ENCODE data around the gene INPP5E.

The INPP5E gene

GRCh38 chr9:136387217-136387616 is 52.4 kb downstream of the INPP5E start (continued):
- TF ChIP-seq ZSCAN18 (tag by site-specific recombination; IDR thresholded peaks at IDR 0.05), result no peak

GRCh38 chr9:136386018-136386417 is 53.6 kb downstream of the INPP5E start:
- POLR2A ChIA-PET, result interaction anchor here (0.6 to 2.5 kb wide), 5 partner anchors 13 to 72 kb away, joined by 3 to 16 read pairs (median 4); partner anchors contain the start of gene DNLZ
- Histone ChIP-seq H3K4me1 (ENCODE audit: control insufficient read depth, insufficient read depth, low read length) (no peaks in the 10 kb centered on the region), H3K27ac (ENCODE audit: extremely low read depth, low read depth, low read length) (no peak overlapping the region), H3K36me3 (ENCODE audit: control insufficient read depth in 2 of 2, insufficient read depth in 1 of 2, low read length in 2 of 2) (peaks cover 16 to 92% of the 10 kb centered on the region in 2 experiments), H3K4me3 (ENCODE audit: low read depth, low read length) (no peak overlapping the region), H3K9me3 (ENCODE audit: control insufficient read depth, insufficient read depth, low read depth, low read length) (no peaks in the 10 kb centered on the region)
- no peak for TF ChIP-seq ZNF2 (tag by site-specific recombination; IDR thresholded peaks at IDR 0.05)
- no peak for TF ChIP-seq ZBTB10 (tag by site-specific recombination; IDR thresholded peaks at IDR 0.05)
- TF ChIP-seq ZNF600 (tag by site-specific recombination; IDR thresholded peaks at IDR 0.05), result no peak
- TF ChIP-seq AEBP2 (tag by site-specific recombination; IDR thresholded peaks at IDR 0.05; ENCODE audit: borderline replicate concordance), result no peak
- TF ChIP-seq ZBTB26 (tag by site-specific recombination; optimal IDR thresholded peaks at IDR 0.05), result no peak
- TF ChIP-seq ZNF248 (tag by site-specific recombination; IDR thresholded peaks at IDR 0.05), result no peak
- TF ChIP-seq ZNF585B (tag by site-specific recombination; IDR thresholded peaks at IDR 0.05), result no peak
- TF ChIP-seq ZNF335 (tag by site-specific recombination; conservative IDR thresholded peaks at IDR 0.05), result no peak
- TF ChIP-seq ZNF513 (tag by site-specific recombination; IDR thresholded peaks at IDR 0.05), result no peak
- no peak for TF ChIP-seq WT1 (tag by site-specific recombination; IDR thresholded peaks at IDR 0.05)
- TF ChIP-seq ZSCAN30 (tag by site-specific recombination; IDR thresholded peaks at IDR 0.05), result no peak
- no peak for TF ChIP-seq ZSCAN18 (tag by site-specific recombination; IDR thresholded peaks at IDR 0.05)
- TF ChIP-seq ZBTB17 (tag by site-specific recombination; IDR thresholded peaks at IDR 0.05), result no peak
- no peak for TF ChIP-seq ZNF521 (tag by site-specific recombination; IDR thresholded peaks at IDR 0.05)
- TF ChIP-seq KLF1 (tag by site-specific recombination; IDR thresholded peaks at IDR 0.05), result no peak
- TF ChIP-seq ZBTB1 (tag by site-specific recombination; IDR thresholded peaks at IDR 0.05), result no peak
- TF ChIP-seq ZNF37A (tag by site-specific recombination; IDR thresholded peaks at IDR 0.05), result no peak
- no peak for TF ChIP-seq ZNF747 (tag by site-specific recombination; IDR thresholded peaks at IDR 0.05)
- TF ChIP-seq ZNF501 (tag by site-specific recombination; IDR thresholded peaks at IDR 0.05), result no peak
- CTCF ChIA-PET, result interaction anchor here (0.6 to 2.1 kb wide), 3 partner anchors 12 to 151 kb away, joined by 3 to 10 read pairs (median 3); partner anchors contain the start of gene CARD9

Data from HEK293 (cell line).